HG03139 (cell line): ENCODE measurements around the gene UBP1.
"Not testable (repeated sequence)": the region's sequence is repeated elsewhere in the genome, so short reads cannot be mapped to it uniquely, and the experiment has no call there.

Experiments
- ATAC-seq: cut with Tn5 transposase; IDR thresholded peaks from one replicate; pipeline ENCODE4 v1.9.1; 2021; ENCODE audit not compliant: unreplicated experiment

The UBP1 gene

GRCh38 chr3:33437556-33438283 is 2.5 kb downstream of the UBP1 start:
- no peak for ATAC-seq

- ATAC-seq, result no peak
Observed at GRCh38 chr3:33433843-33434242, 6.4 kb downstream of the UBP1 start.

GRCh38 chr3:33430571-33430970 is 9.6 kb downstream of the UBP1 start:
- no peak for ATAC-seq

GRCh38 chr3:33430061-33430460 is 10.1 kb downstream of the UBP1 start:
- no peak for ATAC-seq

GRCh38 chr3:33429306-33429705 is 10.9 kb downstream of the UBP1 start:
- ATAC-seq, result not testable (repeated sequence)

GRCh38 chr3:33428734-33429133 is 11.5 kb downstream of the UBP1 start:
- ATAC-seq, result no peak

- no peak for ATAC-seq
Observed at GRCh38 chr3:33426630-33427317, 13.4 kb downstream of the UBP1 start.

GRCh38 chr3:33426068-33426467 is 14.1 kb downstream of the UBP1 start:
- no peak for ATAC-seq

- ATAC-seq, result no peak
Observed at GRCh38 chr3:33425453-33425852, 14.8 kb downstream of the UBP1 start.

GRCh38 chr3:33424606-33425452 is 15.4 kb downstream of the UBP1 start:
- ATAC-seq, result no peak

GRCh38 chr3:33420966-33421365 is 19.2 kb downstream of the UBP1 start:
- no peak for ATAC-seq

- ATAC-seq, result no peak
Observed at GRCh38 chr3:33419948-33420347, 20.3 kb downstream of the UBP1 start.

- no peak for ATAC-seq
Observed at GRCh38 chr3:33417066-33417673, 23.0 kb downstream of the UBP1 start.

- ATAC-seq, result not testable (repeated sequence)
Observed at GRCh38 chr3:33410816-33411215, 29.4 kb downstream of the UBP1 start.

- no peak for ATAC-seq
Observed at GRCh38 chr3:33403756-33404155, 36.4 kb downstream of the UBP1 start.

- no peak for ATAC-seq
Observed at GRCh38 chr3:33402936-33403335, 37.3 kb downstream of the UBP1 start.

GRCh38 chr3:33401781-33402180 is 38.4 kb downstream of the UBP1 start:
- ATAC-seq, result no peak

GRCh38 chr3:33398410-33398809 is 41.8 kb downstream of the UBP1 start:
- no peak for ATAC-seq

- ATAC-seq, result no peak
Observed at GRCh38 chr3:33395900-33396299, 44.3 kb downstream of the UBP1 start.

GRCh38 chr3:33394403-33395054 is 45.7 kb downstream of the UBP1 start:
- no peak for ATAC-seq

- no peak for ATAC-seq
Observed at GRCh38 chr3:33392703-33393125, 47.5 kb downstream of the UBP1 start.
